HG02642 (cell line): Measurements from ENCODE around the gene KRTAP22-1.

Source experiments
- ATAC-seq: cut with Tn5 transposase; IDR thresholded peaks from one replicate; pipeline ENCODE4 v1.9.1; 2021; ENCODE audit warnings: mild to moderate bottlenecking; ENCODE audit not compliant: unreplicated experiment, poor library complexity

Gene KRTAP22-1

DNA sequence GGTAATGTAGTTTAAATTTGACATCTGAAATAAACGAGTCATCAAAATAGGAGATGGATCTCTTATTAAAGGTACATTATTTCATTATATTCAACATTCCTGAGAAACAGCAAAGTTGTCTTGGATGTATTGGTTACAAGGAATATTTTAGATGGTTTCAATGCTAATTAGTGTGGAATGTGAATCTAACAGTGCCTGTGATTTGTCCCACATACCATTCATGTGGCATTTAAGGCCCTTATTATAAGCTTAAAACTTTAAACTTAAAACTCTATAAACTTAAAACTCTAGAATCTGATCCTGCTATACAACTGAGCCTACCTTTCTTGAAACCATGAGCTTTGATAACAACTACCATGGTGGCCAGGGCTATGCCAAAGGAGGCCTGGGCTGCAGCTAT, at the start of gene KRTAP22-1:
KRTAP22-1 (plus strand) TSS at position 301 of the 400 bp plus-strand sequence.
- ATAC-seq, result no peak

DNA sequence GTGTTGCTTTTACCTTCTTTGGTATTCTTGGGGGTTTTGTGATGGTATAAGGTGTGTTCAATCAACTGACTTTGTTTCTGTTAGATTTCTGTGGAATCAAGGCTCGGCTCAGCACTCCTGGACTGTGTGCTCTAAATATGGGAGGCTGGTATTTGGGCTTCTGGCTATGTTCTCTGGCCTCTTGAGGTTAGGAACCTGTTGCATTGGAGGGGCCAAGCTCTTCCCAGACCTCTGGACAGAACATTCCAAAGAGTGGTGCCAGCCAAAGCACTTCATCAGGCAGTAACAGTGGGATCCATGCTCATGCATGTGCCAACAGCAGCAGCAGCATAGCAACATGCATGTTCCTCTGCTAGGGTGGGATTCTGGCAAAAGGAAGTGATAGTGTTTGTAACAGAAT, 48.1 kb upstream of the KRTAP22-1 start:
- ATAC-seq, result no peak

DNA sequence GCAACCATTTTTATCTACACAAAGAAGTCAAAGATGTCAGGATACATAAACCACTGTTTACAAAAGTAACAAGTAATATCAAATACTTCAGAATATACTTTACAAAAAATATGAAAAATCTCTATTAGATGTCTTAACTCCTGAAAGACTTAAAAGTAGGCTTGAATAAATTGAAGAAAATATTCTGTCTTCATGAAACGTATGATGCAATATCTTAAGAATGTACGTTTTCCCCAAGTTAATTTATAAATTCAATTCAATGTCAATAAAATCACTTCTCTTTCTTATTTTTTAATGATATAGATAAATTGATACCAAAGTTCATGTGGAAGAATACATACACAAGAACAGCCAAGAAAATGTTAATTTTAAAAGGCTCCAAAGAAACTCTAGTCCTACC, 45.8 kb upstream of the KRTAP22-1 start:
- no peak for ATAC-seq

DNA sequence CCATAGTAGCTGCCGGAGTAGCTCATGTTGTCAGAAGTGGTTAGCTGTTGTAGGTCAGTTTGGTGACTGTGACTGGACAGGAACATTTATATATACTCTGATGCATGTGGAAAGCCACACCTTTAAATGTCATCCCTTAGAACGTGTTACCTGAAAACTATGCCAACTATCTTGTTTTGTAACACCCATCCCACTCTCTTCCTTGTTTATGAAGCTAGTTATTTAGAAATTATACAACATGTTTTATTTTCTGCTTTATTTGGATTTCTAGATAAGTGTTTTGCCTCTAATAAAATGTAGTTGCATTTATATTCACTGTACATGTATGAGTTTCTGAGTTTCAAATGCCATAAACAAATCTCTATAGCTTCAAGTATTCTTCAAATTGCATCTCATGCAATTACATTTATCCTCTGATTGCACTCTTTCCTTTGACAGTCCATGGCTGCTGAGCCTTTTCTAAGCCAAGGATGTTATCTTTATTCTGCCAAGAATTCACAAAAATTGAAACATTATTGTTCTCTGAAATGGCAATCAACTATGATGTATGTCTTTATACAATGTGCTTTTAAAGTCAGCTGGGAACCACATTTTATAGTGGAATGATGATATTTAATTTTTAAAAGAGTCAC, 39.5 kb upstream of the KRTAP22-1 start, which contains the start of gene KRTAP19-7:
KRTAP19-7 (minus strand) TSS at position 51 of the 632 bp plus-strand sequence; CDS start at position 26, 25 bp downstream.
- ATAC-seq, result no peak

DNA sequence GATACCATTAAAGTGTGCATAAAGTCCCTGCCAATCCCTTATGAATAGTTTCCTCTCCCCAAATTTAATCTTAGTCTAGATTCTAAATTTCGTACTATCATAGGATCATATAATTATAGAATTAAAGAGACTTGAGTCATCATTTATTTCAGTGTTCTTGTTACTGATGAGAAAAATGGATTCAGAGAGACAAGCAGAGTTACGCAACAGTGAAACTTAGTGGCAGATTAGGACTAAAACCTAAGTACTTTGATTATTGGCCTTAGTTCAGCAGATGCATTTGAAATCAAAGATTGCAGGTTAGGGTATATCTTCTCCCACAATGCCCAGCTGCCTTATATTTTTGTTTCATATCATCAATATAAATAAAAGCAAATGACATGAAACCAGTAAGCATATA, 38.9 kb upstream of the KRTAP22-1 start:
- no peak for ATAC-seq

DNA sequence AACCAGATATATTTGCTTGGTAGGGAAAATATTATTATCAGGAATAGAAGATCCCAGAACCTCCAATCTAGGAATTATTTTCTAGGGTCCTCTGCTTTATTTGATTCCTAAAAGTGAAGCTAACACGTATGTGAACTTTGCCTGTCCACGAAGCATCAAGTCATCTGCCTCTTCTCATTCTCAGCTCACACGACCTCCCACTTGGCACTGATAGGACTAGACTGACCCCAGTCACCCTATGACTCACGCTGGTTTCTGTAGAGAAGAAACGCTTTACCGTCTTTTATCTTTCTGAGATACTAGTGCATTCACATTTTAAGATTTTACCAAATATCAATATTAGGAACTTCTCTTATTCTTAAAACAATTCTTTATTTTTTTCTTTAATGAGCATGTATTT, 37.8 kb upstream of the KRTAP22-1 start:
- ATAC-seq, result no peak

DNA sequence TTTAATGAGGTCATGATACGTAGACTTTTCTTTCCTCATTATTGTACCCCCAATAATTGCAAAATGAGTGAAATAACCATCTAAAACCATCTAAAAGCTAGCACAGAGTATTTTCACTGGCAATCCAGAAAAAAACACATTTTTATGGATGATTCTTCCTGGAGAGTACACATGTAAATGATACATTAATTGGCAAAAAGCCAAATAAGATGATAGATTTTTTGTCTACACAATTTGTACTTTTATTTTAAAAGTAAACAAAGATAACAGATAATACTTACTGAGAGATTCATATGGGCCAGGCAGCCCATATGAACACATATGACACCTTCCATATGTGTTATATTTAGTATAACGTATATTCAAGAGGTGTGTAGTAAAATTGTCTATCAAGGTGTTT, 37.3 kb upstream of the KRTAP22-1 start:
- no peak for ATAC-seq

DNA sequence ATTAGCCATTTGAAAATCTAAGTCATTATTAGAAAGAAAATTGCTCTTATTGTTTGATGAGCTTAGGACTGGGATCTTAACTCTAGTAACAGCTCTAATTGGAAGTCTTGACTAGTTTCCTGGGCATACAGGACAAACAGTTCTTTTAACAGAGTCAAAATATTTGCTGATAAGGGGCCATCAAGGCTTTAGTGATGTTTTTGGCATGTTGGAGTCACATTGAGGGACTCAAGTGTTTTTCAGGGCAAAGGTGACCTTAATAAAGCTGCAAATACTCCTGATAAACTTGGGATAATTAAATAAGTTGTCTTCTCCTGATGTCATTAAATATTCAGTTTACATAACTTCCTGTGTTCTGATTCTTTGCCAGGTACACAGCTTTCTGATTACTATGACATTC, 33.3 kb upstream of the KRTAP22-1 start:
- ATAC-seq, result no peak

DNA sequence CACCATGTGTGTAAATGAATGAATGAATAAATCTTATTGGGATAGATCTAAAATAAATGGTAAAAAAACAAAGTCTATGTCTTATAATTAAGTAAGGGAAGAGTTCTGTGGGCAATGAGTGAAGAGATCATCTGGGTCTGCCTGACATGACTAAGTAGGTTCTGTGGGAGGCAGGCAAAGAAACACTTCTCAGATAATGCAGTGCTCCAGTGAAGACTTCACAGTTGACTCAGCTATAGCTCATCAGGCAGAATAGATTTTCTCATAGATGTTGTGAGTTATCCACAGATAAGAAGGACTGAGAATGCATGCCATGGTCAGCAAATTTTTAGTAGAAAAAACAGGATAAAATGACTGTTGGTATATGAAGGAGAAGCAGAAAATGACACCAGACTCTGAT, 23.1 kb upstream of the KRTAP22-1 start:
- no peak for ATAC-seq

DNA sequence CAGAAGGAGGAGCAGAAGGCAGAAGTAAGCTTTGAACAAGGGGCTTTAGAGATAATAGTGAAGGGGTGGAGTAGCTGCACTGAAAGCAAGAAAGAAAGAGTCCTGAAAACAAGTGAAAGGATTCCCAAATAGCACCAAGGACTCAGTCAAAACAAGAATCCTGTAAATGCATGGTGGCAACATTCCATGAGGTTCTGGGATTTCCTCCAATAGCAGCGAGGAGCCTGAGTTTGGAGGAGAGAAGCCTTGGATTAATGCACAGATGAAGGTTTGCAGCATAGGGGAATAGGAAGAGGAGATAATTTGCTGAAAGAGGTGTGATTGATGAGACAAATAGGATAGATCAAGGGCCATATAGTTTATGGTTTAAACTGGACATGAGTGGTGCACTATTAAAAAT, 21.5 kb upstream of the KRTAP22-1 start:
- ATAC-seq, result no peak

DNA sequence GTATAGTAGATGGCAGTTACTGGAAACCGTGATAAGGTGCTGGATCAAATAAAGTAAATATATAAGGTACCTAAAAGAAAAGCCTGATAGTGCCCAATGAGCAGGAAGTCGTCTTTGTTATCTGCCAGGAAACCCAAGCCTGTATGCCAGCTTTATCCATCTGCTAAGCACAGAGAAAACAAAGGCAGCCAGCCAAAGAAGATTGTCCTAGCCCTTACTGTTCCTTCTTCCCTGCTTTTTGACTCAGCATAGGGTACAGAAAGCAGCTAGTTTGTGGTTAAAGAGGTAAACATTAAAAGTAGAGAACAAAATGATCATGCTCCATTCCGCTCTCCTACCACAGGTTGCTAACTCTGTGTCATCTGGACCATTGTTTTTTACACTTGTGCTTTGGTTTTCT, 20.8 kb upstream of the KRTAP22-1 start:
- no peak for ATAC-seq

DNA sequence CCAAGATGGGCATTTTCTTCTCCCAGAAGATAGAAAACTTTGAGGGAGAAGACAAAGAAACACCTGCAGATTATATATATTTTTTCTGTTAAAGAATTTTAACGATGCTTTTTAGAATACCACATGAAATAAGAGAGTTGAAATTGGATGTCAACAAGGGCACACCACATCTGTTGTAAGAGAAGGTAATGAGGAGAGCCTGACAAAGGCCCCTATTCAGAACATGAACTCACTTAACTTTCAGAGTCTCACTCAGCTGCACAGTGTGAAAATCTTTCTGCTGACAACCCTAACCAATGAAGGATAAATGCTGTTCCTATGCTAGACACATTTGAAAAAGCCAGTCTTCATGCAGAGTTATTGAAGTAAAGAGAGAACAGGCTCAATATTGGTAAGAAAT, 18.0 kb upstream of the KRTAP22-1 start:
- no peak for ATAC-seq

DNA sequence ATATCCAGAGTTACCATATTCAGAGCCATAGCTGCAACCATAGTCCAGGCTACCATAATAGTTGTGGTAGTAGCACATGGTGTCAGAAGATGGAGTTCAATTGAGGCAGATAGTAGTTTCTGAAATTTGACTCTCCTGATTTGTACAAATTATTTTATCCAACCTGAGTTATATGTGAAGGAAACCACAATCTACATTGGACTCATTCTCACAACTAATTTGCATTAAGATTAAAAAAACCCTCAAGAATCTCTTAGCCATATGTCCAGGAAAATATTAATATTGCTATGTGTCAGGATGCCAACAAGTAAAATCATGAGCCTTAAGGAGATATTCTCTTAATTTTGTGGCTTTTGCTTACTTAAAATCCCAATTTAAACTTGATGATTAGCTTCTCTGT, 10.6 kb upstream of the KRTAP22-1 start, which contains the start of gene KRTAP22-2:
KRTAP22-2 (minus strand) TSS at position 101 of the 400 bp plus-strand sequence.
- no peak for ATAC-seq

DNA sequence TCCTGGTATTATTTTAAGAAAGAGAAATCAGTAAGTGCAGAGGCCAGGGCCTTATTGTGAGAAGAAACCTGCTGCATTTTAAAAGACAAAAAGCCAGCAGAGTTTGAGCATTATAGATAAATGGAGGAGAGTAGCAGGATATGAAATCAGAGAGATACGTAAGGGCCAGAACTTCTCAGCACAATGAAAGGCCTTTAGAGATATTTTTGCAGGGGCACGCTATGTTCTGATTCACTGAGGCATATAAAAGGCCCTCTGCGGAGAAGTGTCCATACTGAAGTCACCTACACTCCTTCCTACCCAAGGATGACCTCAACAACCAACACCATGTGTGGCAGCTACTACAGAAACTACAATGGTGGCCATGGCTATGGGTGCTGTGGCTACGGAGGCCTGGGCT, 8.7 kb upstream of the KRTAP22-1 start, which contains the start of gene KRTAP6-3:
KRTAP6-3 (plus strand) TSS at position 301 of the 400 bp plus-strand sequence; CDS start at position 307, 6 bp downstream.
- no peak for ATAC-seq

DNA sequence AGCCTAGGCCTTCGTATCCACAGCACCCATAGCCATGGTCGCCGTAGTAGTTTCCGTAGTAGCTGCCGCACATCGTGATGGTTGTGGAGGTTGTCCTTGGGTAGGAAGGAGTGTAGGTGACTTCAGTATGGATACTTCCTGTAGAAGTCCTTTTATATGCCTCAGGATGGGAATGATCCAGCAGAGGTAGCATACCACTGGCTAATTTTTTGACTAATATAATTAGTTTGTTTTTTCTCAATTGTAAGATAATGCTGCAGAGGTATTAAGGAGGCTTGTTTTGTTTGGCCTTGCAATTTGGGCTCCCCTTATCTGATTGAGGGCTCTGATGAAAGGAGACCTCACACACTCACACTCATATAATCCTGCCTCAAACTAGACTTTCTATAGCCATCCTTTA, 2.1 kb upstream of the KRTAP22-1 start, which contains the start of gene KRTAP6-2:
KRTAP6-2 (minus strand) TSS at position 101 of the 400 bp plus-strand sequence; CDS start at position 73, 28 bp downstream.
- ATAC-seq, result no peak

DNA sequence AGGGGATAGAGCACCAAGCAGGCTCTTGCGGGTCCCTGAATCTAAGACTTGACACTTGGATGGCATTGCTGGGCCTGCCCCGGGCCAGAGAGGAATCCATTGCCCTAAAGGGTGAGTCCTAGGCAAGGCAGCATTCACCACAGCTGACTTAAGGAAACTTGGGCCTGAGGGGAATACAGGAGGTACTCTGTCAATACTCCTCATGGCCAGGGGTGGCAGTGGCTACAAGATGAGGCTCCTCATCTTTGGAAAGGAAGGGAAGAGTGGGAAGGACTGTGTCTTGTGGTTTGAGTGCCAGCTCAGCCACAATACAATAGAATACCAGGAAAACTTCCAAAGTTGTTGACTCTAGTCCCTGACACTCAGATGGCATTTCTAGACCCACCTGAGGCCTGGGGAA, 5.1 kb downstream of the KRTAP22-1 start:
- no peak for ATAC-seq

DNA sequence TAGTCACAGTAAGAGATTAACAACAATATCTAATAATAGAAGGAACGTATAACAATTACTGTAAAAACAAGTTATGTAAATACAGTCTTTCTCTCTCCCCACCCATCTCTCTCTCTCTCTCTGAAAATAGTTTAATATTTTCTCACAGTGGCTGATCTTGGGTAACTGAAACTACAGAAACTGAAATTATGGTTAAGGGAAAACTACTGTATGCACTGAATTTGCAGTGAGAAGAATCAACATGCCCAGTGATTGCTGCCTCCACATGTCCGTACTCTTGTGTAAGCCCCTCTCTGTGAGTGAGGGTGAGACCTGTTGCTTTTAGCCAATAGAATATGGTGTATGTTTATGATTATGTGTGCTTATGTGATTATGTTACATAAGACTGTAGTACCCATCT, 11.2 kb downstream of the KRTAP22-1 start:
- ATAC-seq, result no peak

DNA sequence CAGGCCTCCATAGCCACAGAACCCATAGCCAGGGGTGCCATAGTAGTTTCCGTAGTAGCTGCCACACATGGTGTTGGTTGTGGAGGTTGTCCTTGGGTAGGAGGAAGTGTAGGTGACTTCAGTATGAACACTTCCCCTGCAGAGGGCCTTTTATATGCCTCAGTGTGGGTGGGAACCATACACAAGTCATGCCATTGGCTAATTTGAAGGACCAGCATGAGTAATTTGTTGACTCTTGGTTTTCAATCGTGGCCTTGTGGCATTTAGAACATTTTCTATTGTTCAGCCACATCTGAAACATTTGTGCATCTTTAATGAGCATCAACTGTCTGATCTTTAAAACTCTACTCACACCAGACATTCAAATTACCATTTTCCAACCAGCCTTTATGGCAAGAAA, 12.9 kb downstream of the KRTAP22-1 start, which contains the start of gene KRTAP6-1:
KRTAP6-1 (minus strand) TSS at position 95 of the 400 bp plus-strand sequence; CDS start at position 69, 26 bp downstream.
- no peak for ATAC-seq

DNA sequence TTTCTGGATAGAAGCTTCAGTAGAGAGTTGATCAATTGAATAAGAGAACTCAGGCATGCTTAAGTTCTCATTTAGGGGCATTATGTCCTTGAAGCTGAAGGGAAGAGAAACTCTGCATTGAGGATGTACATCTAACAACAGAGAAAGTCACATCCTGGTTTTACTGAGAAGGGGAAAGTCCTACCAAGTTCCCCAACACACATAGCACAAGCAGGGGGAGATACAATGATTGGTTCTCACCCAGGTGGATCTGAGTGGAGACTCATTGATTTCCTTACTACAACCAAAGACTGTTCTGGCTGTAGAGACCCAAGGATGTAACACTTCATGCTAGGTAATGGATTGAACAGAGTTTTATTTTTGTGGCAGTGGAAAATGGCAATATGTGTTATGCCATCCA, 14.3 kb downstream of the KRTAP22-1 start:
- ATAC-seq, result no peak

DNA sequence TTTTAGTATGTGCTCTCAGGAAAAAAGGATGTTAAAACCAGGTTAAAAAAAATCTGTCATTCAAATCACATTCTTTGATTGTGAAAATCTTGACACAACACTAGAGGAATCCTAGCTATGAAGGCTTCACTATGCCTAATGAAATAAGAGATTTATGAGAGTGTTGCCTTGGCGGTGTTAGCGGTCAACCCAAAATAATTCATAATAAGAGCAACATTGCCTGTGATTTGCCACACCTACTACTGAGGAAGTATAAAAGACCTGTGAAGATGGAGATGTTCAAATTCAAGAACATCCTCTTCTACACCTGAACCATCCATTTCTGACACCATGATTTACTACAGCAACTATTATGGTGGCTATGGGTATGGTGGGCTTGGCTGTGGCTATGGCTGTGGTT, 15.2 kb downstream of the KRTAP22-1 start, which contains the start of gene KRTAP20-1:
KRTAP20-1 (plus strand) TSS at position 301 of the 400 bp plus-strand sequence; CDS start at position 331, 30 bp downstream.
- ATAC-seq, result no peak

DNA sequence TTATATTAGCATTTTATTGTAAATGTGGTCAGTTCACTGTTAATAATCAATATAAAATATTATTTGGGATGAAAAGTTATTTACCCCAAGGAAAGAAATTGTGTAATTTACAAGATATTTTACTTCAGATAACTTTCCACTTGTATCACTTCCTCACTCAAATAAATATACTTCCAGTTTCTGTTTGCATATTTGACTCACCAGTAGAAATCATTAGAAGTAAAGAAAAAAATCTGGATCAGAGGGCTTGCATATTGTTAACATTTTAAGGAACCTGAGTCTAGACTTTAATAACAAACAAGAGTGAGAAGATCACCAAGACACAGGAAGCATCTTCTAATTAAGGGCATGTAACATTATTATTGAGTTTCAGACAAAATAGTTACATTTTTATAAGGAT, 19.2 kb downstream of the KRTAP22-1 start:
- no peak for ATAC-seq

DNA sequence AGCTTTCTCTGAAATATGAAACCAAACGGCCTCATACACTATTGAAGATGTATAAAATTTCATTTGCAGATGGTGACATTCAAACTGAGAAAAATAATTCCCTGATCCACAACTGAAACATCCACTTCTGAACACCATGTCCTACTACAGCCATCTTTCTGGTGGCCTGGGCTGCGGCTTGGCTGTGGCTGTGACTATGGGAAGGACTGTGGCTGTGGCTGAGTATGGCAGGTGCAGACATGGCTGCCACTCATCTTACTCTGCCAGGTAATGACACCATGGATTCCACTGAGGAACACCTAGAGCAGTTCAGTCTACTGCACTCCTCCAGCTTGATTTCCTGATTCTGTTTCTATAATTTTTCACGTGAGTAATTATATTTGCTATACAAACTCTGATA, 19.6 kb downstream of the KRTAP22-1 start, which contains the start of gene KRTAP20-4:
KRTAP20-4 (plus strand) TSS at position 106 of the 400 bp plus-strand sequence.
- ATAC-seq, result no peak
